GM12801 (cell line): Measurements from ENCODE around the gene BLVRA.

ENCODE experiments used
- TF ChIP-seq, protein P1 (sequence below): IDR thresholded peaks from one replicate; pipeline ENCODE4 v1.5.1; 2011; ENCODE audit warnings: control low read depth; ENCODE audit not compliant: insufficient read length; ENCODE audit errors: extremely low read depth

Gene BLVRA

DNA sequence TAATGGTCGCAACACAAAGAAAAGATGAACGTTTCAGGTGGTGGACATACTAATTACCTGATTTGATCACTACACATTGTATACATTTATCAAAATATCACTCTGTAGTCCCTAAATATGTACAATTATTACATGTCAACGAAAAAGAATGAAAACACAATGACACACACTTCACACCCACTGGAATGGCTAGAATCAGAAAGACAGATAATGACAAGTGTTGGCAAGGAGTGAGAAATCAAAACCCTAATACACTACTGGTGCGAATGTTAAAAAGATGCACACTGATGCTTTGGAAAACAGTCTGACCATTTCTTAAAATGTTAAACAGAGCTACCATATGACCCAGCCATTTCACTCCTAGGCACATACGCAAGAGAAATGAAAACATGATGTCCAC lies 31.5 kb upstream of the BLVRA start:
- TF ChIP-seq, protein P1, sequence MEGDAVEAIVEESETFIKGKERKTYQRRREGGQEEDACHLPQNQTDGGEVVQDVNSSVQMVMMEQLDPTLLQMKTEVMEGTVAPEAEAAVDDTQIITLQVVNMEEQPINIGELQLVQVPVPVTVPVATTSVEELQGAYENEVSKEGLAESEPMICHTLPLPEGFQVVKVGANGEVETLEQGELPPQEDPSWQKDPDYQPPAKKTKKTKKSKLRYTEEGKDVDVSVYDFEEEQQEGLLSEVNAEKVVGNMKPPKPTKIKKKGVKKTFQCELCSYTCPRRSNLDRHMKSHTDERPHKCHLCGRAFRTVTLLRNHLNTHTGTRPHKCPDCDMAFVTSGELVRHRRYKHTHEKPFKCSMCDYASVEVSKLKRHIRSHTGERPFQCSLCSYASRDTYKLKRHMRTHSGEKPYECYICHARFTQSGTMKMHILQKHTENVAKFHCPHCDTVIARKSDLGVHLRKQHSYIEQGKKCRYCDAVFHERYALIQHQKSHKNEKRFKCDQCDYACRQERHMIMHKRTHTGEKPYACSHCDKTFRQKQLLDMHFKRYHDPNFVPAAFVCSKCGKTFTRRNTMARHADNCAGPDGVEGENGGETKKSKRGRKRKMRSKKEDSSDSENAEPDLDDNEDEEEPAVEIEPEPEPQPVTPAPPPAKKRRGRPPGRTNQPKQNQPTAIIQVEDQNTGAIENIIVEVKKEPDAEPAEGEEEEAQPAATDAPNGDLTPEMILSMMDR: no peak

DNA sequence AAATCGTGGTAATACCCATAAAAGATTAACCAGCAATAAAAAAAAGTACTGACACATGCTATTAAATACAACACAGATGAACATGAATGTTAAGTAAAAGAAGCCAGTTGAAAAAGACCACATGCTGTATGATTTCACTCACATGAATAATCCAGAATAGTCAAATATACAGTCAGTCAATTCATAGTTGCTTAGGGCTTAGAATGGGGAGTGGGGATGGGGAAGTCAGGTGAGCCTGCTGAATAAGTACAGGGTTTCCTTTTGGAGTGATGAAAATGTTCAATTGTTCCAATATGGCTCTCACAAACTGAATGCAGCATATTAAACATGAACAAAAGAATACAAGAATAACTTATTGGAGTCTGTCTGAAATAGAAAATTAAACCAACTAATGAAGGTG lies 31.0 kb upstream of the BLVRA start:
- TF ChIP-seq, protein P1: no peak

DNA sequence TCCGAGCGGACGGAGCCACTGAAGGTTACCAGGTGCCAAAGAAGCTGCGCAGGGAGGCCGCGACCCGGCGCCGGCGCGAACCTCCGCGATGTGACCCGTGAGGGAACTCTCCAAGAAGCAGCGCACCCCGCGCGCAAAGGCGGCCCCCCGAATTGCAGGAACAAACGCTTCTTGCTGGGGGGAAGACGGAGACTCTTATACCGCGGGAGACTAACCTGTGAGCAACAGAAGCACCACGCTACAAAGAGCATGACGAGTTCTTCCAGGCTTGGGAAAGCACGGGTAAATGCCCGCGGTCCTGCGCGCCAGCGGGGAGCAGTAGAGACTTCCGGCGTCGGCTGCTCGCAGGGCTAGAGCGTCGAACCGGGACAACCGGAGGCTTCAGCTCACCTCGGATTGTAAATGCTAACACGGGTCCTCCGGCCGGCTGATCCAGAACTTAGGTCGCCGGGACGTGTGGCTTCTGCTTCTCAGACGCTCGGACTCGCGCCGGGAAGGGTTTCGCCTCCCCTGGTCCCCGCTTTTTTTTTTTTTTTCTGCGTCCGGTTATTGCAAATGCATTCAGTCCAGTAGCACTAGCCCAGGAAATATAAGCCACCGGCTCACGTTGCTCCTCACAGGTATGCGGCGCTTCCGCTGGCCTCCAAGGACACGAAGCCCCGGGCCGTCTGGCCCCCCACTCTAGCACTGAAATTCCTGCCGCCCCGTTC lies 29.1 kb upstream of the BLVRA start, which contains the start of gene COA1:
COA1 (minus strand) TSS at position 310 of the 710 bp plus-strand sequence. CDS start 80,909 bp downstream, outside the sequence.
- TF ChIP-seq, protein P1: no peak

DNA sequence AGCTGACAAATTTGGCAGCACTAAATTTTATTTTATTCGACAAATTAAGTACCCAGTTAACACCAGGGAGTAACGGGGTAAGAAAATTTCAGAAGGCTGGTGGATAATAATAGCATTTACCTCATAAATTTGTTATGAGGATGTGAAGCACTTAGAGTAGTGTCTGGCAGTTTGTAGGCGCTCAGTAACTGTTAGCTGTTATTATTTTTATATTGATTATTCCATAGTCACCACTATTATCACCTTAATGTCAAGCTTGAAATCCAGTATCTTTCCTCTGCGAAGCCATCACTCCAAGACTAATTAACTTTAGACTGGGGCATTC lies 28.6 kb upstream of the BLVRA start:
- TF ChIP-seq, protein P1: no peak

DNA sequence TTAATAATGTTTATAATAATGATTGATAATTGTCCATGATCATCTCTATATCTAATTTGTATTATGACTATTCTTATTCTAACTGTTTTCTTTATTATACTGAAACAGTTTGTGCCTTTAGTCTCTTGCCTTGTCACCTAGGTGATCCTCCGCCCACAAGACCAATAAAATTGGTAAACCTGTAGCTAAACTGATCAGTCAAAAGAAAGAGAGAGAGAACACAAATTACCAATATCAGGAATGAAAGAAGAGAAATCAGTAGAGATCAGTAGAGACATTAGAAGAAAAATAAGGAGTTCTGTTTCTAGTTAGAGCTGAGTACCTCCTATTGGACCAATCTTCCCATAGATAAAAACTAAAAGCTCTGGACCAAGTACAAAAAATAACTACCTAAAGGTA lies 23.1 kb upstream of the BLVRA start:
- TF ChIP-seq, protein P1: no peak

DNA sequence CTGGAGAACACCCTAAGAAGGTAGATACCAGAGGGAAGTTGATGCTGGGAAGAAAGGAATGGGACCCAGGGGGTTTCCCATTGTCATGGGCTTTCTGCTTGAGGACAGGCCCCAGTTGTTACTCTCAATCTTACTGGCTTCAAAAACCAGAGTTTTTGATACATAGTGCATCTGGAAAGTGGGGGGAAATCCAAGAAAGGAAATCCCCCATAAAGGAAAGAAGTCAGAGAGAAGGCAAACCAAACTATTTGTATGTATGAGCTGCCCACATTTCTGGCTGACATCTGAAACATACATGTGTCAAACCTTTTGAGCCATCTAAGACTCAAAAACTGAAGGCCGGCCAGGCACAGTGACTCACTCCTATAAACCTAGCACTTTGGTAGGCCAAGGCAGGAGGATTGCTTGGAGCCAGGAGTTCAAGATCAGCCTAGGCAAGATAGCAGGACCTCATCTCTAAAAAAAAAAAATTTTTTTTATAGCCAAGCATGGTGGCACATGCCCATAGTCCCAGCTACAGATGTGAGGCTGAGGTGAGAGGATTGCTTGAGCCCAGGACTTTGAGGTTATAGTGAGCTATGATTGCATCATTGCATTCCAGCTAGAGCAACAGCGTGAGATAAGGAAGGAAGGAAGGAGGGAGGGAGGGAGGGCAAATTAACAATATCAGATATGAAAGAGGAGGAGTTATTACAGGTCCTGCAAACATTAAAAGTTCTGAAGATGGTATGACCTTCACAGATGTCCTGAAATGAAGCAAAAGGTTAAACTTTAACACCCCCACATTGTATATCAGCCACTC lies 22.5 kb upstream of the BLVRA start:
- TF ChIP-seq, protein P1: no peak

DNA sequence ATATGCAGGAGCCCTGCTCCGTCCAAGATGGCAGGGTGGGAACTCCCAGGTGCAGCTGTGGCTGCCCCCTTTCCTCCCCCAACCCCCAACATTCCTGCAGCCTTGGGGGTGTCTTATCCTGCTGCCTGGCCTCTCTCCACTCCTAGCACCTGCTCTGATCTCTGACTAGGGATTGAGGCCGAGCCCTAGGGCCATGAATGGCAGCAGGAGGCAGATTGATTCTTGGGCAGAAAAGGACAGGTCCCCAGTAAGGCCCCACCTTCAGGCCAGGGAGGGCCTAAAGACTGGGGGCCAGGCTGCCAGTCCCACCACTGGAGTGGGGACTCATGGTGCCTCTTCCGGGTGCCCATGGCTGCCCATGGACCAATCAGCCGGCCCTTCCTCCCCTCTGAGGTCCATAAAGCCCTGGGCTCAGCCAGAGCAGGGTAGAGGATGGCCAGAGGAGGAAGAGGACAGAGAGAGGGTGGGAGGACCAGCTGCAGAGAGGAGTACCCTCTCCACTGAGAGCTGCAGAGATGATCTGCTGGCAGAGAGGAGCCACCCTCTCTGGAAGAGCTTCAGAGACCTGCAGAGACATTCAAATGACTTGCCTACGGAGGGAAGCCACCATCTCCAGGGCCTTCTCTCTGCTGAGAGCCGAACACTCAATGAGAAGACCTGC lies 20.9 kb upstream of the BLVRA start:
- TF ChIP-seq, protein P1: no peak
